Liver (tissue), 9 donors: Measurements from ENCODE around the gene ABCA13. TPM values are rescaled to one million over a fixed set of nuclear protein-coding genes. Genes with fewer than 3 reads are reported as not detected.

Experiments used
- DNase-seq: peaks from one replicate; pipeline ENCODE4 v3.0.0-alpha.2; 2017; ENCODE audit warnings: low spot score
- H3K27ac ChIP-seq, 2 donors: one replicate each; pipeline ENCODE4 v1.7.0; 2013; ENCODE audit warnings: inconsistent platforms in 2 of 2, low read length in 2 of 2, control low read depth in 1 of 2, low read depth in 1 of 2, mild to moderate bottlenecking in 1 of 2
- H3K27me3 ChIP-seq, 4 donors: one replicate each; pipeline versions ENCODE4 v1.6.1 to v1.7.0; 2013; ENCODE audit warnings: low read length in 3 of 4, inconsistent platforms in 1 of 4, mild to moderate bottlenecking in 1 of 4, moderate library complexity in 1 of 4; ENCODE audit not compliant: control insufficient read depth in 4 of 4, insufficient read depth in 4 of 4
- H3K36me3 ChIP-seq, 4 donors: one replicate each; pipeline versions ENCODE4 v1.6.1 to v1.7.0; 2013; ENCODE audit warnings: low read length in 3 of 4, mild to moderate bottlenecking in 3 of 4, low read depth in 1 of 4, moderate library complexity in 1 of 4; ENCODE audit not compliant: control insufficient read depth in 4 of 4, insufficient read depth in 3 of 4
- H3K4me1 ChIP-seq, 4 donors: one replicate each; pipeline versions ENCODE4 v1.6.1 to v1.7.0; 2013; ENCODE audit warnings: low read length in 3 of 4, mild to moderate bottlenecking in 3 of 4, moderate library complexity in 1 of 4; ENCODE audit not compliant: control insufficient read depth in 4 of 4, insufficient read depth in 4 of 4
- H3K4me3 ChIP-seq, 3 donors: one replicate each; pipeline versions ENCODE4 v1.6.1 to v1.7.0; 2013; ENCODE audit warnings: low read length in 3 of 3, control low read depth in 1 of 3, low read depth in 1 of 3, mild to moderate bottlenecking in 1 of 3
- H3K9ac ChIP-seq, 2 donors: one replicate each; pipeline ENCODE4 v1.7.0; 2013; ENCODE audit warnings: low read length in 2 of 2, mild to moderate bottlenecking in 2 of 2, moderate library complexity in 2 of 2, control low read depth in 1 of 2, low read depth in 1 of 2
- H3K9me3 ChIP-seq, 4 donors: one replicate each; pipeline versions ENCODE4 v1.6.1 to v1.7.0; 2013; ENCODE audit warnings: low read length in 3 of 4; ENCODE audit not compliant: control insufficient read depth in 4 of 4
- EGR1 ChIP-seq, 2 donors: IDR thresholded peaks; 2 replicates each; pipeline ENCODE4 v1.6.1; 2016 to 2018; ENCODE audit warnings: antibody characterized with exemption in 2 of 2, low read depth in 2 of 2
- FOXA1 ChIP-seq: IDR thresholded peaks from 2 replicates; pipeline ENCODE4 v1.6.1; 2016; ENCODE audit warnings: antibody characterized with exemption
- FOXA2 ChIP-seq: IDR thresholded peaks from 2 replicates; pipeline ENCODE4 v1.6.1; 2016; ENCODE audit warnings: antibody characterized with exemption
- GABPA ChIP-seq, 2 donors: IDR thresholded peaks in 1 of 2; conservative IDR thresholded peaks in 1 of 2; 2 replicates each; pipeline ENCODE4 v1.6.1; 2016; ENCODE audit warnings: antibody characterized with exemption in 2 of 2, mild to moderate bottlenecking in 1 of 2, moderate library complexity in 1 of 2
- HNF4A ChIP-seq, 2 donors: conservative IDR thresholded peaks; 2 replicates each; pipeline ENCODE4 v1.6.1; 2016; ENCODE audit warnings: antibody characterized with exemption in 2 of 2, mild to moderate bottlenecking in 2 of 2
- HNF4G ChIP-seq: IDR thresholded peaks from 2 replicates; pipeline ENCODE4 v1.6.1; 2016; ENCODE audit warnings: antibody characterized with exemption
- NR2F2 ChIP-seq: IDR thresholded peaks from 2 replicates; pipeline ENCODE4 v1.6.1; 2016; ENCODE audit warnings: antibody characterized with exemption
- REST ChIP-seq: IDR thresholded peaks from 2 replicates; pipeline ENCODE4 v1.6.1; 2016; ENCODE audit warnings: antibody characterized with exemption, mild to moderate bottlenecking
- RXRA ChIP-seq, 2 donors: IDR thresholded peaks; 2 replicates each; pipeline ENCODE4 v1.6.1; 2017 to 2018; ENCODE audit warnings: antibody characterized with exemption in 2 of 2, mild to moderate bottlenecking in 1 of 2
- SP1 ChIP-seq: IDR thresholded peaks from 2 replicates; pipeline ENCODE4 v1.6.1; 2018; ENCODE audit warnings: antibody characterized with exemption, mild to moderate bottlenecking
- TAF1 ChIP-seq: conservative IDR thresholded peaks from 2 replicates; pipeline ENCODE4 v1.6.1; 2016; ENCODE audit warnings: antibody characterized with exemption, mild to moderate bottlenecking
- ZBTB33 ChIP-seq: IDR thresholded peaks from 2 replicates; pipeline ENCODE4 v1.6.1; 2016; ENCODE audit warnings: antibody characterized with exemption
- WGBS: extraction: QIAGEN DNeasy Blood & Tissue Kit; methylation state at CpG from one replicate; pipeline ENCODE4 v1.1.7; 2013; 5-methylcytosine and 5-hydroxymethylcytosine counted together
- polyA plus RNA-seq, 2 donors: library from polyadenylated mRNA; stranded (reverse) in 1 of 2; unstranded in 1 of 2; fragments of 200-250 nt in 1 of 2; fragments of >200 nt in 1 of 2; fragmentation: Nextera tagmentation in 1 of 2; extraction: Ambion mirVana in 1 of 2; gene quantifications; one replicate each; pipeline versions ENCODE4 v1.2.1 to v1.2.3, GENCODE V29; 2013 to 2015
- total RNA-seq, 2 donors: library from RNA; depleted of rRNA; stranded (reverse); fragments of >200 nt; gene quantifications; one replicate each; pipeline ENCODE4 v1.2.3, GENCODE V29; 2014
- TF ChIP-seq, protein P1 (sequence below): IDR thresholded peaks from 2 replicates; pipeline ENCODE4 v1.6.1; 2016; ENCODE audit warnings: antibody characterized with exemption
- TF ChIP-seq, protein P2 (sequence below): IDR thresholded peaks from 2 replicates; pipeline ENCODE4 v1.6.1; 2016; ENCODE audit warnings: antibody characterized with exemption
- donor health status: healthy.
- donor health status: healthy.
- donor health status: healthy.
- donor health status: healthy.
- donor health status: healthy.

Gene ABCA13
- total and polyA plus RNA-seq, 4 donors = 0.22 to 1.0 (median 0.66) TPM

GRCh38 chr7:48249166-48249565 is 77.9 kb downstream of the ABCA13 start:
- WGBS = 72% methylated on average over 2 of the region's 2 CpGs

GRCh38 chr7:48250441-48250951 is 79.2 kb downstream of the ABCA13 start:
- Histone ChIP-seq H3K9me3 (no peaks in the 10 kb centered on the region), H3K9ac (no peak overlapping the region), H3K4me3 (no peak overlapping the region), H3K27ac (no peak overlapping the region), H3K27me3 (no peaks in the 10 kb centered on the region), H3K36me3 (no peaks in the 10 kb centered on the region), H3K4me1 (no peaks in the 10 kb centered on the region)
- TF ChIP-seq, protein P1, sequence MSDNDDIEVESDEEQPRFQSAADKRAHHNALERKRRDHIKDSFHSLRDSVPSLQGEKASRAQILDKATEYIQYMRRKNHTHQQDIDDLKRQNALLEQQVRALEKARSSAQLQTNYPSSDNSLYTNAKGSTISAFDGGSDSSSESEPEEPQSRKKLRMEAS = no peak
- TF ChIP-seq FOXA2 (no peak), NR2F2 (peak; percentile 85), SP1 (no peak), HNF4A (conservative IDR thresholded peaks at IDR 0.05) (no peak)
- no peak for DNase-seq
- 49% methylated on average over 2 of the region's 2 CpGs for WGBS

More at GRCh38 chr7:48249166-48249565, 77.9 kb downstream of the ABCA13 start:
- TF ChIP-seq NR2F2 (no peak), EGR1 (IDR thresholded peaks at IDR 0.05; ENCODE audit: low read depth in 2 of 2) (no peak), HNF4A (conservative IDR thresholded peaks at IDR 0.05) (no peak), RXRA (IDR thresholded peaks at IDR 0.05) (no peak), REST (no peak), ZBTB33 (no peak), FOXA2 (no peak), FOXA1 (no peak), SP1 (no peak), TAF1 (no peak), GABPA (IDR thresholded peaks at IDR 0.05 in 1 of 2, conservative IDR thresholded peaks at IDR 0.05 in 1 of 2) (no peak), HNF4G (no peak)
- TF ChIP-seq, protein P1 = no peak
- TF ChIP-seq, protein P2, sequence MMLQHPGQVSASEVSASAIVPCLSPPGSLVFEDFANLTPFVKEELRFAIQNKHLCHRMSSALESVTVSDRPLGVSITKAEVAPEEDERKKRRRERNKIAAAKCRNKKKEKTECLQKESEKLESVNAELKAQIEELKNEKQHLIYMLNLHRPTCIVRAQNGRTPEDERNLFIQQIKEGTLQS = no peak
- DNase-seq = no peak
- no peaks in the 10 kb centered on the region for H3K36me3 ChIP-seq
- no peak overlapping the region for H3K4me3 ChIP-seq
- no peaks in the 10 kb centered on the region for H3K27me3 ChIP-seq
- no peak overlapping the region for H3K9ac ChIP-seq
- H3K4me1 ChIP-seq = no peaks in the 10 kb centered on the region
- H3K9me3 ChIP-seq = no peaks in the 10 kb centered on the region
- no peak overlapping the region for H3K27ac ChIP-seq
